ENCODE results near the gene GIPR.
"Not testable (repeated sequence)": the region's sequence is repeated elsewhere in the genome, so short reads cannot be mapped to it uniquely, and the experiment has no call there.

GIPR gene

DNA sequence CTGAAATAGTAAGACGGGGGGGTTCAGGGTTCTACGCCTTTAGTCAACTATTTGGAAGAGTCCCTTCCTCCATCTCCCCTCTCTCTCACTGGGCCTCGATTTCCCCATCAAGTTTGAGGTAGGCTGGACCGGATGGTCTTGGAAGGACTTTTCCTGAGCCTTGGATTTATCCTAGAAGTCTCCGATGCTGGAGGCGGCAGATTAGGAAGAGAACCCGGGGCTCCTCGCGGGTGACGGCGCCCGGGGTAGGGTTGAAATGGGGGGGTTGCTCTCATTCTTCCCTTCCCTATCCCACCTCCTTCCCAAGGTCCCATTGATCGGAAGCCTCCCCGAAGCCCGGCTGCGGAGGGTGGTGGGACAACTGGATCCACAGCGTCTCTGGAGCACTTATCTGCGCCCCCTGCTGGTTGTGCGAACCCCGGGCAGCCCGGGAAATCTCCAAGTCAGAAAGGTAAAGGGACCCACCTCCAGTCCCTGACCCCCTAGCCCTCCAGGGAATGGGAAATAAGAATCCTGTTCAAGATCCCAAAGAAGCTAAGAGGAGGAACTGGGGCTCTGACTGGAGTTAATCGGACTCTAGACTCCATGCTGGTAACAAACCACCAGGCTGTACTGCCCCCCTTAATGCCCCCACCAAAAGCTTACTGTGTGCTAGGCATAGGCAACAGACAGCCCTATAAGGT, 25.2 kb downstream of the GIPR start:
- peaks cover 79% of the 10 kb centered on the region for H3K36me3 Mint-ChIP-seq (ENCODE audit: low read depth)
- peak overlapping the region; percentile 90 for H3K4me3 Mint-ChIP-seq
- H3K9me3 Mint-ChIP-seq: no peaks in the 10 kb centered on the region
- H3K27me3 Mint-ChIP-seq: no peaks in the 10 kb centered on the region
- peak overlapping the region; percentile 100 for H3K27ac Mint-ChIP-seq
- peak; percentile 86 for DNase-seq
- H3K4me1 Mint-ChIP-seq (ENCODE audit: low read depth): peaks cover 37% of the 10 kb centered on the region

DNA sequence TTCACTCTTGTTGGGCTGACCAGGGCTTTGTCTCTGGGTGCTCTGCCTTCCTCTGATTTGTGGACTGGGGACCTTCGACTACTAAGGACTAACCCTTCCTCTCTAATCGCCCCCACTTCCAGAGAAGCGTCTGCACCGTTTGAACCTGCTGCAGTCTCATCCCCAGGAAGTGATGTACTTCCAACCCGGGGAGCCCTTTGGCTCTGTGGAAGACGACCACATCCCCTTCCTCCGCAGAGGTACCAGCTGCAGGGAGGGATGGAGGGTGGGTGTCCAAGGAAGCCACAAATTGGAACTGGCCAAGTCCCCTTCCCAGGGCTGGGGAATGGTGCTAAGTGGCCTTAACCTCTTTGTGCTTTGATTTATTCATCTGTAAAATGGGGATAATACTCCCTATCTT, 33.7 kb downstream of the GIPR start:
- no peaks in the 10 kb centered on the region for H3K9me3 Mint-ChIP-seq
- no peak for DNase-seq
- H3K27me3 Mint-ChIP-seq: no peaks in the 10 kb centered on the region
- H3K4me1 Mint-ChIP-seq (ENCODE audit: low read depth): peaks cover 8% of the 10 kb centered on the region
- peaks cover 60% of the 10 kb centered on the region for H3K36me3 Mint-ChIP-seq (ENCODE audit: low read depth)
- peak overlapping the region; percentile 11 for H3K27ac Mint-ChIP-seq
- no peak overlapping the region for H3K4me3 Mint-ChIP-seq

DNA sequence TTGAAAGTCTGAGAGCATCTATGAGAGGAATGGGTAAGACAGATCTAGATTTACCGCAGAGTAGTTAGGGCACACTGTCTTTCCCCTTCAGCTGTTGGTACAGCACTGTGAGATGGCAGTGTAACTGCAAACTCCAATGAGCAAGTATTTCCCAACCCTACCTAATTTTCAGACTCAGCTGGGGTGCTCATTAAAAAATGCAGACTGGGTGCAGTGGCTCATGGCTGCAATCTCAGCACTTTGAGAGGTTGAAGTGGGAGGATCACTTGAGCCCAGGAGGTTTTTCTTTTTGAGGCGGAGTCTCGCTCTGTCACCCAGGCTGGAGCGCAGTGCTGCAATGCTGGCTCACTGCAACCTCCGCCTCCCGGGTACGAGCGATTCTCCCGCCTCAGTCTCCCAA, 37.1 kb downstream of the GIPR start:
- no peak overlapping the region for H3K4me3 Mint-ChIP-seq
- H3K36me3 Mint-ChIP-seq (ENCODE audit: low read depth): peaks cover 60% of the 10 kb centered on the region
- no peaks in the 10 kb centered on the region for H3K27me3 Mint-ChIP-seq
- no peaks in the 10 kb centered on the region for H3K9me3 Mint-ChIP-seq
- no peak overlapping the region for H3K27ac Mint-ChIP-seq
- H3K4me1 Mint-ChIP-seq (ENCODE audit: low read depth): peaks cover 5% of the 10 kb centered on the region
- DNase-seq: no peak

DNA sequence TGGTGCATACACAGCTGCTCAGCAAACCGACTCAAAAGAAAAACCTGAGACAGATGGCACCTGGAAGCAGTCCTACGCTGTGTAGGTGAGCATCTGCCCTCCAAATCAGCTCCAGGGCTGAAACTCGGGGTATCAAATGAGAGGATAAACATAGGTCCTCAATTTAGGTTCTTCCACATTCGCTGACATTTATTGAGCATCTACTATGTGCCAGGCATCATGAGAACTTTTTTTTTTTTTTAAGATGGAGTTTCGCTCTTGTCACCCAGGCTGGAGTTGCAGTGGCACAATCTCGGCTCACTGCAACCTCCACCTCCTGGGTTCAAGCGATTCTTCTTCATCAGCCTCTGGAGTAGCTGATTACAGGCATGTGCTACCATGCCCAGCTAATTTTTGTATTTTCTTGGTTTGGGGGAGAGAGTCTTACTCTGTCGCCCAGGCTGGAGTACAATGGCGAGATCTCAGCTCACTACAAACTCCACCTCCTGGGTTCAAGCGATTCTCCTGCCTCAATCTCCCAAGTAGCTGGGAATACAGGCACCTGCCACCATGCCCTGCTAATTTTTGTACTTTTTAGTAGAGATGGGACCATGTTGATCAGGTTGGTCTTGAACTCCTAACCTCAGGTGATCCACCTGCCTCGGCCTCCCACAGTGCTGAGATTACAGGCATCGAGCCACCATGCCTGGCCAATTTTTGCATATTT, 37.8 kb downstream of the GIPR start:
- no peak for DNase-seq
- H3K4me3 Mint-ChIP-seq: no peak overlapping the region
- peaks cover 65% of the 10 kb centered on the region for H3K36me3 Mint-ChIP-seq (ENCODE audit: low read depth)
- no peaks in the 10 kb centered on the region for H3K27me3 Mint-ChIP-seq
- peak overlapping the region; percentile 59 for H3K27ac Mint-ChIP-seq
- no peaks in the 10 kb centered on the region for H3K9me3 Mint-ChIP-seq
- H3K4me1 Mint-ChIP-seq (ENCODE audit: low read depth): peaks cover 9% of the 10 kb centered on the region

DNA sequence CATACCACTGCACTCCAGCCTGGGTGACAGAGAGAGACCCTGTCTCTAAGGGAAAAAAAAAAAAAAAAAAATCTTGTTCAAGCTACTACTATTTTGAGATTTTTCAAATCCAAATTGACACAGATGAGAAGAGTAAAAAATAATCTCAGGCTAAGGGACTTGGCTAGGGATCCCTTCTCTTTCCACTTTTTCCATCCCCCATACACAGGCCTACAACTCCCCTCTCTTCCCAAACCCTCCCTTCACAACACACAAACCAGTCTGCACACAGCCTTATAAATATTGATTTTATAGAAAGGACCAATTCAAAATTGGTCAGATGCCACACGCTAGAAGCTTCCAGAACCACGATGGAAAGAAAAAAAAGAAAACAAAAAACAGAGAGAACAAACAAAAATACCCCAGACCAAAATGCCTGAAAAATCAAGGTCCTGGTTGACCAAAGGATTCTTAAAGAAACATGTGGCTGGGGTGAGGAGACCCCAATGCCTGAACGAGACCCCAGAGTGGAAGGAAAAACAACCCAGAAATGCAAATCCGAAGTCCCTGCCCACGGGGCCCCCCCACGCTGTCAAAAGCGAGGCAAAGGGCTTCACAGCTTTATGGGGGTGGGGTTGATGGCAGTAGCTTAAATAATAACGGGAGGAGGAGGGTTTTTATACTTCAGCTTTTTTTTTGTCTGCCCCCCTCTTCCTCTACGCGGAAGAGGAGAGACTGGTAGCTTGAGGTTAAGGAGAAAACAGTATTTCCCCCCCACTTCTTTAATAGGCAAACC, 42.5 kb downstream of the GIPR start:
- H3K9me3 Mint-ChIP-seq: no peaks in the 10 kb centered on the region
- no peaks in the 10 kb centered on the region for H3K27me3 Mint-ChIP-seq
- H3K27ac Mint-ChIP-seq: peak overlapping the region; percentile 47
- H3K4me3 Mint-ChIP-seq: no peak overlapping the region
- peaks cover 50% of the 10 kb centered on the region for H3K36me3 Mint-ChIP-seq (ENCODE audit: low read depth)
- no peak for DNase-seq
- H3K4me1 Mint-ChIP-seq (ENCODE audit: low read depth): peaks cover 28% of the 10 kb centered on the region

DNA sequence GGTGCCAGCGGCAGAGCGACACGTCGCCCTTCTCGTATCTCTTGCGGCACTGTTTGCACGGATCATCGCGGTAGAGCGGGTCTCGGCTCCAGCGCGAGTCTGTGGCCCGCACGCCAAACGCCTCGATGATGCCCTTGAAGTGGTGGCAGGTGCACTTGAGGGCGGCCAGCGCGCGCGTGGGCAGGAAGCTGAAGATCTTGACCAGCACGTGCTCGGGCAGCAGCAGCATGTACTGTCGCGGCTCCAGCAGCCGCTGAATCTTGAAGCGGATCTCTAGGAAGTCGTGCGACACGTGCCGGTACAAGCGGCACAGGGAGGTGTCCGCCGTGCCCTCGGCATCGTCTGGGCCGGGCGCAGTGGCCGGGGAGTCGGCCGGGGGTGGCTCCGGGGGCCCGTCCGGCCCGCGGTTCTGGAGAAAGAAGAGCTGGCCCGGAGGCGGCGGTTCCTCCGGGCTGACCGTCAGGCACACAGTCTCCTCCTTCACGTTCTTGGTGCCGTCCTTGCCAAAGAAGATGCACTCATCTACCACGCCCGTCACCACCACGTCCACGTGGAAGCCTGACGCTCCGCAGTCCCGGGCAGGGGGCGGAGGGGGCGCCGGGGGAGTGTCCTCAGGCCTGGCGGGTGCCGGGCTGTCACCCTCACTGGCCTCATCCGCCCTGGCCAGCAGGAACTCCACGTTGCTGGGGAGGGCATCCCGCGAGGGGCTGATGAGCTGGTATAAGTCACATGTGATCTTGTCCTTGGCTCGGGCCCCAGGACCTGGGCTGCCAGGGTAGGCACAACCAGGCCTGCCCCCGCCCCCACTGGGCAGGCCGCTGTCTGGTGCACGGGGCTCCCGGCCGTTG, 44.1 kb downstream of the GIPR start:
- H3K4me3 Mint-ChIP-seq: no peak overlapping the region
- H3K36me3 Mint-ChIP-seq (ENCODE audit: low read depth): peaks cover 47% of the 10 kb centered on the region

DNA sequence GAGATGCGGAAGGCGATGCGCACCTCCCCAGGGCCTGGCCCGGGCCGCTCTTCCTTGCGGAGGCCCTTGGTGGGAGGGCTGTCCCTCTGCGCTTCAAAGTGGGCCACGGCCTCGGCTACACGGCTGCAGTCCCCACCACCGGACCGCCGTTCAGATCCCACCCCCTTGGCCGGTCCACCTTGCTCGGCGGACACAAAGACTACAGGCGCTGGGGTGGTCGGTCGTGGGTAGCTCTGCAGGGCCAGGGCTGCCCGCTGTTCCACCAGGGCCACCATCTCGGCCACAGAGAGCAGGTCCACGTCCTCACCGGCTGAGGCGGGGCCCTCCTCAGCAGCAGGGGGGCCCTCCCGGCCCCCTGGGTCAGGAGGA, 44.7 kb downstream of the GIPR start:
- H3K27ac Mint-ChIP-seq: no peak overlapping the region
- no peak overlapping the region for H3K4me3 Mint-ChIP-seq
- H3K36me3 Mint-ChIP-seq (ENCODE audit: low read depth): peaks cover 49% of the 10 kb centered on the region
- no peak for DNase-seq
- no peaks in the 10 kb centered on the region for H3K27me3 Mint-ChIP-seq
- H3K4me1 Mint-ChIP-seq (ENCODE audit: low read depth): peaks cover 40% of the 10 kb centered on the region
- no peaks in the 10 kb centered on the region for H3K9me3 Mint-ChIP-seq

More for the DNA sequence above, 44.1 kb downstream of the GIPR start:
- no peaks in the 10 kb centered on the region for H3K9me3 Mint-ChIP-seq
- H3K27me3 Mint-ChIP-seq: no peaks in the 10 kb centered on the region
- DNase-seq: no peak
- H3K4me1 Mint-ChIP-seq (ENCODE audit: low read depth): peaks cover 38% of the 10 kb centered on the region
- H3K27ac Mint-ChIP-seq: no peak overlapping the region

DNA sequence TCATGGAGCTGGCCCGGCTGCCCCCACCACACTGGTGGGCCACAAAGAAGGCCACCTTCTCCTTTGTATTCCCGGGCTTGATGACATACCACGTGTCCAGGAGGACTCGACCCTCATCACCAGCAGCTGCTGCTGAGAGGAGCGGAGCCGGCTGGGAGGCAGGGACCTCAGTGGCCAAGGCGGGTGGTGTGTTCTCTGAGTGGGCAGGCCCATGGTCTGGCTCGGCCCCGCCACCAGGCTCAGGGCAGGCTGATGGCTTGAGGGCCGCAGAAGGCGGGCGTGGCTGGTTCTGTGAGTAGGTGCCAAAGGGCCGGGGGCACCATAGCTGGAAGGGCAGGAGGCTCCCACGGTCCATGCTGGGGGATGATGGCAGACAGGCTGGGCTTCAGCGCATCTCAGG, 45.1 kb downstream of the GIPR start:
- H3K9me3 Mint-ChIP-seq: no peaks in the 10 kb centered on the region
- no peak overlapping the region for H3K27ac Mint-ChIP-seq
- no peak overlapping the region for H3K4me3 Mint-ChIP-seq
- H3K27me3 Mint-ChIP-seq: no peaks in the 10 kb centered on the region
- DNase-seq: no peak
- peaks cover 44% of the 10 kb centered on the region for H3K4me1 Mint-ChIP-seq (ENCODE audit: low read depth)
- H3K36me3 Mint-ChIP-seq (ENCODE audit: low read depth): peaks cover 49% of the 10 kb centered on the region

DNA sequence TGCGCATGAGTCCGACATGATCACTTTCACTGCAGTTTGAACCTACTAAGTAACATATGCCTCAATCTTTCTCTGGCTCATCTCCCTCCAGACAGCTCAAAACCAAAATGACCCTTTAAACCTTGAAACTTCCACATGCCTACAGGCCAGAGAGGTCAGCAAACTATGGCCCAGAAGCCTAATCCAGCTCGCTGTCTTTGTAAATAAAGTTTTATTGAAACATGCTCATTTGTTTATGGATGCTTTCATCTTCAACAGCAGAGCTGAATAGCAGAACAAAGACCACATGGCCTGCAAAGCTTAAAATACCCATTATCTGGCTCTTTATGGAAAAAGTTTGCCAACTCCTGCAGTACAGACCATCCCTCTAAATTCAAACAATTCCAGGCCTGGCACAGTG, 47.1 kb downstream of the GIPR start:
- Mint-ChIP-seq H3K9me3 (no peaks in the 10 kb centered on the region), H3K27me3 (no peaks in the 10 kb centered on the region), H3K36me3 (ENCODE audit: low read depth) (peaks cover 53% of the 10 kb centered on the region), H3K4me3 (no peak overlapping the region), H3K4me1 (ENCODE audit: low read depth) (peaks cover 53% of the 10 kb centered on the region), H3K27ac (peak overlapping the region; percentile 48)
- no peak for DNase-seq

DNA sequence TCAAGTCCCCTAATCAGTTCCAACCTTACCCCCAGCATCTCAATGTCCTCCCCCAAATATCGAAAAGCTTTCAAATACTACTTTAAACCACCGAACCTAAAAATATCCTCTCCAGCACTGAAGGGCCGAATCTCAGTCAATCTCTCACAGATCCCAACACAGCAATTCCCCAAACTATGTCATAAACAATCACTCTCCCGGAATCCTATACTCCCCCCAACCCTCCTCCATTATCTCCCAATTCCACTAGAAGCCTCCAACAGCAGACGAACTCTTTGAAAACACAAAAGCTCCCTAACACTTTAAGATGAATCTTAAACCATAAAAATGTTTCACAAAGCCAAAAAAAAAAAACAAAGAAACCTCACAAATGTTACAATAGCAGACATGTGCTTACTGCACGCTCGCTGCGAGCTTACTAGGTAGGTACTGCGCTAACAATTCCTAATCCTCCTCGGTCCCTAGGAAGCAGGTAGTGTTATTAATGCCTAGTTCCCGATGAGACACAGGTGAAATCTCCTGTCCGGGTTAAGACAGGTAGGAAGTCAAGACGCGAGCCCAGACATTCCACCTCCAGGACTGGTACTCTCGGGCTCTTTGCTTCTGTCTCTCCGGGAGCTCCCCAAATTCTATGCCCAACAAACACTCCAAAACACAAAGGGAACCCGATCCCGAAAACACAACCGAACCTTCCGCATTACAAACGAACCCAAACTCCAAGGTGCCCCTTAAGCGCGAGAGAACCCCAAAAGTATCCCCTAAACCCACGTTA, 48.5 kb downstream of the GIPR start:
- DNase-seq: no peak
- Mint-ChIP-seq H3K36me3 (ENCODE audit: low read depth) (peaks cover 50% of the 10 kb centered on the region), H3K27me3 (no peaks in the 10 kb centered on the region), H3K4me3 (peak overlapping the region; percentile 93), H3K9me3 (no peaks in the 10 kb centered on the region), H3K27ac (peak overlapping the region; percentile 99), H3K4me1 (ENCODE audit: low read depth) (peaks cover 49% of the 10 kb centered on the region)

DNA sequence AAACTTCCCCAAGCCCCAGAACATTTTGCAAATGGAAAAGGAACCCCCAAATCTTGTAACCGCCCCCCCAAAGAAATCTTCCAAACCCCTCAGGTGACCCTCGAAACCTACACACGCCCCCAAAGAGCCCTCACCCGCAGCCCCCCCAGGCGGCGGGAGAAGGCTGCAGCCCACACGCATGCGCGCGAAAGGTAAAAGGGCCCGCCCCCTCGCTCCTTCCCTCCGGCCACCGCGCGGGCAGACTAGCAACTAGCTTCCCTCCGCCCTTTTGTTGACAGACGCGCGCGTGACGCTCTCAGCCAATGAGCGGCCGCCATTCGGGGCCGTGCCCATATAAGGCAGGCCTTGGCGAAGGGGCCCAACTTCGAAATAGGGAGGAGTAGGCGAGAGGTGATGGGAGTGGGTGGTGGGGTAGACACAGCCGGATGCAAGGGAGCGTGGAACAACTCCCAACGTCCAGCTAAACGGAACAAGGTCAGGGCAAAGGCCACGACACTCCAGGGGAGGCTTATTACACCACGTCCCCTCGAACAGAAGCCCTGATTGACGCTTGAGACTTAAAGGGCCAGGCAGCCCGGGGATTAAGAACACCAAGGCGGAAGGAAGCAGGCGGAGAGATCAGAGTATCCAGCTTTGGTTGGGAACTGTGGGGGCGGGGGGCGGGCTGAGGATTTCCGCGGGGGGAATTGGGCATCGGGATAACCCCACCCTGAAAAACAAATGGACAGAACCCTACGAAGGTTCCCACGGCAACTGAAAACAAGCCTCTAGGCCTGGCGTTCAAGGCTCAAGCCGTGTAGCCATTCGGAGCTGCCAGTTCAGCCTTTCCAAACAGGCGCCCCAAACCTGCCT, 49.3 kb downstream of the GIPR start:
- H3K36me3 Mint-ChIP-seq (ENCODE audit: low read depth): peaks cover 52% of the 10 kb centered on the region
- peaks cover 50% of the 10 kb centered on the region for H3K4me1 Mint-ChIP-seq (ENCODE audit: low read depth)
- peak; percentile 96 for DNase-seq
- no peaks in the 10 kb centered on the region for H3K27me3 Mint-ChIP-seq
- peak overlapping the region; percentile 93 for H3K4me3 Mint-ChIP-seq
- H3K27ac Mint-ChIP-seq: peak overlapping the region; percentile 99
- no peaks in the 10 kb centered on the region for H3K9me3 Mint-ChIP-seq

DNA sequence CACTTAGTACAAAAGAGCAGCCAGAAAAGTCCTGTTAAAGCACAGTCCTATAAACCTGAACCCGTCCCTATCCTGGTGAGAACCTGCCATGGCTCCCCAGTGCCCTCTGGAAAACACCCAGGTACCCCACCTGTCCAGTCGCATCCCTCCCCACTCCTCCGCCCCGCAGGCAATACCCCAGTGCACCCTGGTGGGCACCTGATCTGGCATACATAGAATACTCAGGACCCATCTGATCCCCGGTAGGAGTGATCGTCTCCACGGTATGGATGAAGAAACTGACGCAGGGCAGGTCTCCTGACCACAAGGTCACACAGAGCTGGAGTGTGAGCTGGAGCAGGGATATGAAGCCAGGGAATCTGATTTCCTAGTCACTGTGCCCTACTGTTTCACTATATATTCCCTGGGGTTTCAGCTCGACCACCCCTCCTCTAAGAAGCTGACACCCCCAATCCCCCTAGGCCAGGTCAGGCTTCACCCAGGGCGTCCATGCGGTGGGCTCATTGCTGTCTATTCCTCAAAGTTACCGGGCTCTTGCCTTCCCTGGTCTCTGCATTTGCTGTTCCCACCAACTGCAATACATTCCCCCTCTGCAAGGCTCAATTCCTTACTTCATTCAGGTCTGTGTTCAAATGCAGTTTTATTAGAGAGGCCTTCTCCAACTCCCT, 50.1 kb downstream of the GIPR start:
- no peaks in the 10 kb centered on the region for H3K27me3 Mint-ChIP-seq
- H3K9me3 Mint-ChIP-seq: no peaks in the 10 kb centered on the region
- DNase-seq: no peak
- peaks cover 51% of the 10 kb centered on the region for H3K4me1 Mint-ChIP-seq (ENCODE audit: low read depth)
- H3K36me3 Mint-ChIP-seq (ENCODE audit: low read depth): peaks cover 57% of the 10 kb centered on the region
- H3K27ac Mint-ChIP-seq: peak overlapping the region; percentile 99
- peak overlapping the region; percentile 93 for H3K4me3 Mint-ChIP-seq

DNA sequence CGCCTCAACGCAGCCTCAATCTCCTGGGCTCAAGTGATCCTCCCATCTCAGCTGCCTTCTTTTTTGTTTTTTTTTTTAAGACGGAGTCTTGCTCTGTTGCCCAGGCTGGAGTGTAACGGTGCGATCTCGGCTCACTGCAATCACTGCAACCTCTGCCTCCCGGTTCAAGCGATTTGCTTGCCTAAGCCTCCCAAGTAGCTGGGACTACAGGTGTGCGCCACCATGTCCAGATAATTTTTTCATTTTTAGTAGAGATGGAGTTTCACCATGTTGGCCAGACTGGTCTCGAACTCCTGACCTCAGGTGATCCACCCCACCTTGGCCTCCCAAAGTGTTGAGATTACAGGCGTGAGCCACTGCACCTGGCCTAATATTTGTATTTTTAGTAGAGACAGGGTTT, 52.0 kb downstream of the GIPR start:
- not testable (repeated sequence) for H3K4me3 Mint-ChIP-seq, H3K9me3 Mint-ChIP-seq, H3K27me3 Mint-ChIP-seq, DNase-seq
- Mint-ChIP-seq H3K4me1 (ENCODE audit: low read depth) (peaks cover 50% of the 10 kb centered on the region), H3K27ac (peak overlapping the region; percentile 61), H3K36me3 (ENCODE audit: low read depth) (peaks cover 63% of the 10 kb centered on the region)

Data from activated T-cell treated with anti-CD3 and anti-CD28 coated beads, Interleukin-2, amount 50 U/mL, for 24 hours (primary cell).